Suprapubic skin (tissue), 4 donors: ENCODE results near the gene CTSH. TPM values are rescaled to one million over a fixed set of nuclear protein-coding genes. Genes with fewer than 3 reads are reported as not detected.
A peak's percentile ranks its signal among the peaks of the same experiment; 100 is the strongest.

ENCODE experiments used
- DNase-seq, 2 donors: peaks; one replicate each; pipeline ENCODE4 v3.0.0-alpha.2; 2019; ENCODE audit warnings: low spot score in 2 of 2
- H3K27ac ChIP-seq: fragments of 200-600 bp; sonication (generic); one replicate; pipeline ENCODE4 v1.5.1; 2019
- H3K27me3 ChIP-seq: fragments of 200-600 bp; sonication (generic); one replicate; pipeline ENCODE4 v1.5.1; 2019
- H3K36me3 ChIP-seq: fragments of 200-600 bp; sonication (generic); one replicate; pipeline ENCODE4 v1.5.1; 2019
- H3K4me1 ChIP-seq: fragments of 200-600 bp; sonication (generic); one replicate; pipeline ENCODE4 v1.5.1; 2019
- H3K4me3 ChIP-seq: fragments of 200-600 bp; sonication (generic); one replicate; pipeline ENCODE4 v1.5.1; 2019; ENCODE audit warnings: mild to moderate bottlenecking
- H3K9me3 ChIP-seq: fragments of 200-600 bp; sonication (generic); one replicate; pipeline ENCODE4 v1.5.1; 2019
- EP300 ChIP-seq: sonication (generic); formaldehyde crosslinking; IDR thresholded peaks from one replicate; pipeline ENCODE4 v1.6.1; 2017; ENCODE audit warnings: antibody characterized with exemption
- POLR2A ChIP-seq, 2 donors: fragments of 450-650 bp; IDR thresholded peaks; one replicate each; pipeline ENCODE4 v1.6.1; 2017; ENCODE audit warnings: antibody characterized with exemption in 2 of 2, mild to moderate bottlenecking in 2 of 2, moderate library complexity in 2 of 2
- POLR2AphosphoS5 ChIP-seq, 3 donors: sonication (generic); formaldehyde crosslinking; IDR thresholded peaks; one replicate each; pipeline ENCODE4 v1.6.1; 2017; ENCODE audit warnings: antibody characterized with exemption in 3 of 3
- WGBS: methylation state at CpG from one replicate; pipeline ENCODE4 v1.1.5; 2018; 5-methylcytosine and 5-hydroxymethylcytosine counted together
- total RNA-seq, 4 donors: library from RNA; depleted of rRNA; stranded (reverse); fragments of >200 nt; gene quantifications; one replicate each; pipeline ENCODE4 v1.1.0, GENCODE V29; 2016
- TF ChIP-seq, protein P1 (sequence below), 2 donors: fragments of 200-600 bp in 1 of 2; fragments of 450-650 bp in 1 of 2; sonication (generic) in 1 of 2; IDR thresholded peaks; one replicate each; pipeline ENCODE4 v1.5.1; 2016 to 2019; ENCODE audit warnings: antibody characterized with exemption in 2 of 2, mild to moderate bottlenecking in 1 of 2, moderate library complexity in 1 of 2

The CTSH gene
- total RNA-seq, 4 donors from 2014 or later: 98.4 to 308 (median 219) TPM

DNA sequence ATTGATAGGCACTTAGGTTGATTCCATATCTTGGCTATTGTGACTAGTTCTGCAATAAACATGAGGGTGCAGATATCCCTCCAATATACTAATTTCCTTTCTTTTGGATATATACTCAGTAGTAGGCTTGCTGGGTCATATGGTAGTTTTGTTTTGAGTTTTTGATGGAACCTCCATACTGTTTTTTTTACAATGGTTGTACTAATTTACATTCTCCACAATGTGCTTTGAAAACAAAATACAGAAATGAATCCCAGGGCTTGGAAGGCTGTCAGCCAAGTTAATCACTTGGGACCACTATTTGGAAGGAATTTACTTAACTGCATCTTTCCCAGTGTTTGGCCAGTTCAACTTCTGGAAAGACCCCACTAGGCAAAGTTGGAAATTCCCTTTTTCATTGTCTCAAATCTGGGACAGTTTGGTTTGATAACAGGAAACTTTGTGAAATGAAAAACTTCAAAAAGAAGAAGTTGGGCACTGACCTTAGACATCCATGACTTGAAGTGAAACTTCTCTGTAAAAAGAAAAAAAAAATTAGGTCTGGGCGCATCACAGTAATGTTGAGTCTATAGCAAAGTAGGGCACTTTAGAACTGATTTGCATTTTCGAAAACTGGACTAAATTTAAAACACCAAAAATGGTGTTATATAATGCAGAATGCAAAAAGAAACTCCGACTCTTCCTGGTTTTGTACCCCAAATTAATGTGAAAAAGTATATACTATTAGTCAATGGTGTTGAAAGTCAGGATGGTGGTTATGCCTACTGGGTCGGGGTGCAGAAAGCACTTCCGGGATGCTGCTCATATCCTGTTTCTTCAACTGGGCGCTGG lies 6.0 kb downstream of the CTSH start:
- no peak for DNase-seq
- 75% methylated on average over 6 of the region's 6 CpGs for WGBS
- Histone ChIP-seq H3K9me3 (no peaks in the 10 kb centered on the region), H3K4me3 (no peak overlapping the region), H3K4me1 (peaks cover 43% of the 10 kb centered on the region), H3K36me3 (peaks cover 16% of the 10 kb centered on the region), H3K27ac (peak overlapping the region; percentile 47), H3K27me3 (no peaks in the 10 kb centered on the region)
- TF ChIP-seq POLR2AphosphoS5 (IDR thresholded peaks at IDR 0.05) (no peak), EP300 (no peak), POLR2A (IDR thresholded peaks at IDR 0.05) (no peak)
- TF ChIP-seq, protein P1, sequence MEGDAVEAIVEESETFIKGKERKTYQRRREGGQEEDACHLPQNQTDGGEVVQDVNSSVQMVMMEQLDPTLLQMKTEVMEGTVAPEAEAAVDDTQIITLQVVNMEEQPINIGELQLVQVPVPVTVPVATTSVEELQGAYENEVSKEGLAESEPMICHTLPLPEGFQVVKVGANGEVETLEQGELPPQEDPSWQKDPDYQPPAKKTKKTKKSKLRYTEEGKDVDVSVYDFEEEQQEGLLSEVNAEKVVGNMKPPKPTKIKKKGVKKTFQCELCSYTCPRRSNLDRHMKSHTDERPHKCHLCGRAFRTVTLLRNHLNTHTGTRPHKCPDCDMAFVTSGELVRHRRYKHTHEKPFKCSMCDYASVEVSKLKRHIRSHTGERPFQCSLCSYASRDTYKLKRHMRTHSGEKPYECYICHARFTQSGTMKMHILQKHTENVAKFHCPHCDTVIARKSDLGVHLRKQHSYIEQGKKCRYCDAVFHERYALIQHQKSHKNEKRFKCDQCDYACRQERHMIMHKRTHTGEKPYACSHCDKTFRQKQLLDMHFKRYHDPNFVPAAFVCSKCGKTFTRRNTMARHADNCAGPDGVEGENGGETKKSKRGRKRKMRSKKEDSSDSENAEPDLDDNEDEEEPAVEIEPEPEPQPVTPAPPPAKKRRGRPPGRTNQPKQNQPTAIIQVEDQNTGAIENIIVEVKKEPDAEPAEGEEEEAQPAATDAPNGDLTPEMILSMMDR (IDR thresholded peaks at IDR 0.05): no peak

DNA sequence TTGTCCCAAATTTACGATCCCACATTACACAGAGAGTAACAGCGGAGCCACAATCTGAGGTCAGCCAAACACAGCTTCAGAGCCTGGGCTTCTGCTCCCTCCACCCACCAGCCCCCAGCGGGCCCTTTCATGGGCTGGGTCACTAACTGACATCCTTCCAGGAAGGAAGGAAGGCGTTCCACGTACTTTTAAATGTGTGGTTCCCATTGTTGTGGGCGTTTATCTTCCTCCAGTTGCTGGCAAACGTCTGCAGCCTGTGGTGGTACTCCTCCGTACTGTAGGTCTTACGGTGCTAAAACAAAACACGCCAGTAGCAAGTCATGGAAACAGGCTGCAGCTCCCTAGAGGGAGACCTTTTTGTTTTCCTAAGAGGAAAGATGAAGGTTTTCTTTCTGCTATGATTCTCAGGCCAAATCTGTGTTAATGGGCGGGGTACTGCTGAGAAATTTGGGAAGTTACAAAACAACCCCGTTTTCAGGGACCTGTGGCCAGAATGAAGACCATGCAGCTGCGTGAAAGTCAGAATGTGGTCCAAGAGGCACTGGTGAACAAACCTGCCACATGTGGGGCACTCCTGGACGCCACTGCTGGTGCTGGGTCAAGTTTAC lies 7.6 kb downstream of the CTSH start:
- WGBS: 61% methylated on average over 14 of the region's 14 CpGs
- peaks cover 43% of the 10 kb centered on the region for H3K4me1 ChIP-seq
- H3K36me3 ChIP-seq: peaks cover 23% of the 10 kb centered on the region
- H3K27me3 ChIP-seq: no peaks in the 10 kb centered on the region
- H3K4me3 ChIP-seq: no peak overlapping the region
- TF ChIP-seq POLR2AphosphoS5 (IDR thresholded peaks at IDR 0.05) (no peak), EP300 (no peak), POLR2A (IDR thresholded peaks at IDR 0.05) (no peak)
- TF ChIP-seq, protein P1 (IDR thresholded peaks at IDR 0.05): no peak
- no peaks in the 10 kb centered on the region for H3K9me3 ChIP-seq
- peak overlapping the region; percentile 22 for H3K27ac ChIP-seq
- peak in 1 of 2 donors; percentile 75 for DNase-seq

DNA sequence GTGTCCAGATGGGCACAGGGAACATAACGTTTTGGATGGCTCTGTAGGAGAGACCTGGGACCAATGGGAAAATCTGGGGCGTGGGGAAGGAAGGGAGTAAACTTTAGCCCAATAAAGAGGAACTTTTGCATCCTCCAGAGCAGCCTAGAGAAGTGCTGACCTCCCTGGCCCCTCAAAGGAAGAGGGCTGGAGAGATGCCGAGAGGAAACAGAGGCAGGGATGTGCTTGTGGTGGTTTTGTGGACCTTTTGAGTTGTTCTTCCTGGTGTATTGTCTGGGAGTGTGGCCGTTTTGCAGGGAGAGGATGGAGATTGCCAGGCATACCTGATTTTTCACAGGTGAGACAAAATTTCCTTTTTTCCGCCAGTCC lies 10.2 kb downstream of the CTSH start:
- no peak overlapping the region for H3K27ac ChIP-seq
- TF ChIP-seq POLR2AphosphoS5 (IDR thresholded peaks at IDR 0.05) (no peak), EP300 (no peak), POLR2A (IDR thresholded peaks at IDR 0.05) (no peak)
- TF ChIP-seq, protein P1 (IDR thresholded peaks at IDR 0.05): no peak
- WGBS: 56% methylated on average over 5 of the region's 5 CpGs

DNA sequence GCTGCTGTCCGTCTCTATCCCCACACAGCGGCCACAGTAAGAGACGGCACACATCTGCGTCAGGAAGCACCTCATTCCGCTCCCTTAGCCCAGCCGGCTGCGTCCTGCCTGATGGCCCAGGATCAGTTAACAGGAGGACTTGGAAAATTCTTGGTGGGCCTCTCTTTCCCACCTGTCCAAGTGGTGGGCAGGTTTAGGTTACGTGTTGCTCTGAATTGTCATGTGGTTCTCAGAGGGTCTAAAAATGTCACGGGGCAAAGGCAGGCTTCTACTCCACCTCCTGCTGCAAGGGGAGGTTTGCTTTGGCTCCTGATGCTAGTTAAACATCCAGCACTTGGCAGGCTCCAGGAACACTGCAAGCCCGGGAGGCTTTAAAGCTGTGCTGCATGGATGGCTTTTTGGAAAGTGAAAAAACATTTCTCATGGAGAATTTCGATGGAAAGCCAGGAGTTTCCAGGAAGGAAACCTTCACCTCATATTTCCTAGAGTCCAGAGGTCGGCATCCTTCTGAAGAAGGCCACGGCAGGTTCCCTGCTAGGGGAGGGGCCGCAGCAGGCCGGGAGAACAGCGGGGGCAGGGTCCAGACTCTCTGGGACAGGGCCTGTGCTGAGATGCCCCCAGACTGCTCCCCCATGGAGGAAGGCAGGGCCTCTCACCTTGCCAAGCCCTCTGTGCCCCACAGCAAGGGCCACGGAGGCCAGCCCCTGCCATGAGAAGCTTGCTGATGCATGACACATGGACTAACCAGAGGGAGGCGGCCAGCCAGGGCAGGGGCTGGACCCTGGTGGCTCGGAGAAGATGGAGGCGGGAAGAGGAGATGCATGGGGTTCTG lies 10.8 kb downstream of the CTSH start:
- 53% methylated on average over 15 of the region's 20 CpGs for WGBS
- peaks cover 27% of the 10 kb centered on the region for H3K36me3 ChIP-seq
- no peak overlapping the region for H3K4me3 ChIP-seq
- TF ChIP-seq, protein P1 (IDR thresholded peaks at IDR 0.05): no peak
- TF ChIP-seq POLR2AphosphoS5 (IDR thresholded peaks at IDR 0.05): no peak
- TF ChIP-seq EP300: no peak
- TF ChIP-seq POLR2A (IDR thresholded peaks at IDR 0.05): no peak
- no peaks in the 10 kb centered on the region for H3K27me3 ChIP-seq
- DNase-seq: no peak
- no peak overlapping the region for H3K27ac ChIP-seq
- no peaks in the 10 kb centered on the region for H3K9me3 ChIP-seq
- peaks cover 55% of the 10 kb centered on the region for H3K4me1 ChIP-seq

More for the DNA sequence above, 10.2 kb downstream of the CTSH start:
- Histone ChIP-seq H3K4me1 (peaks cover 55% of the 10 kb centered on the region), H3K36me3 (peaks cover 23% of the 10 kb centered on the region), H3K27me3 (no peaks in the 10 kb centered on the region), H3K9me3 (no peaks in the 10 kb centered on the region), H3K4me3 (no peak overlapping the region)
- no peak for DNase-seq
